PC-3 (cell line): ENCODE data around the gene PIGP.

Experiments
- EZH2 ChIP-seq: fragments of 300-600 bp; sonication (generic); IDR thresholded peaks from one replicate; pipeline ENCODE4 v1.6.1; 2017; ENCODE audit warnings: antibody characterized with exemption, mild to moderate bottlenecking, low read length; ENCODE audit not compliant: unreplicated experiment
- EZH2phosphoT487 ChIP-seq: fragments of 300-600 bp; sonication (generic); IDR thresholded peaks from 2 replicates; pipeline ENCODE4 v1.6.1; 2018; ENCODE audit warnings: mild to moderate bottlenecking, antibody characterized with exemption, low read length, borderline replicate concordance
- TF ChIP-seq, protein P1 (sequence below): fragments of 300-600 bp; sonication (generic); conservative IDR thresholded peaks from 2 replicates; pipeline ENCODE4 v1.5.1; 2017; ENCODE audit warnings: antibody characterized with exemption, low read depth, mild to moderate bottlenecking, low read length

- TF ChIP-seq, protein P1, sequence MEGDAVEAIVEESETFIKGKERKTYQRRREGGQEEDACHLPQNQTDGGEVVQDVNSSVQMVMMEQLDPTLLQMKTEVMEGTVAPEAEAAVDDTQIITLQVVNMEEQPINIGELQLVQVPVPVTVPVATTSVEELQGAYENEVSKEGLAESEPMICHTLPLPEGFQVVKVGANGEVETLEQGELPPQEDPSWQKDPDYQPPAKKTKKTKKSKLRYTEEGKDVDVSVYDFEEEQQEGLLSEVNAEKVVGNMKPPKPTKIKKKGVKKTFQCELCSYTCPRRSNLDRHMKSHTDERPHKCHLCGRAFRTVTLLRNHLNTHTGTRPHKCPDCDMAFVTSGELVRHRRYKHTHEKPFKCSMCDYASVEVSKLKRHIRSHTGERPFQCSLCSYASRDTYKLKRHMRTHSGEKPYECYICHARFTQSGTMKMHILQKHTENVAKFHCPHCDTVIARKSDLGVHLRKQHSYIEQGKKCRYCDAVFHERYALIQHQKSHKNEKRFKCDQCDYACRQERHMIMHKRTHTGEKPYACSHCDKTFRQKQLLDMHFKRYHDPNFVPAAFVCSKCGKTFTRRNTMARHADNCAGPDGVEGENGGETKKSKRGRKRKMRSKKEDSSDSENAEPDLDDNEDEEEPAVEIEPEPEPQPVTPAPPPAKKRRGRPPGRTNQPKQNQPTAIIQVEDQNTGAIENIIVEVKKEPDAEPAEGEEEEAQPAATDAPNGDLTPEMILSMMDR, result no peak
- TF ChIP-seq EZH2, result no peak
- TF ChIP-seq EZH2phosphoT487, result no peak
These were observed 34.1 kb upstream of the PIGP start for GRCh38 chr21:37106998-37107397.
